GM20000 (cell line): ENCODE data around the gene BBS5.
"Not testable (repeated sequence)": the region's sequence is repeated elsewhere in the genome, so short reads cannot be mapped to it uniquely, and the experiment has no call there.

Experiments used
- DNase-seq: peaks from one replicate; pipeline ENCODE4 v3.0.0; 2012; ENCODE audit warnings: low spot score
- CTCF ChIP-seq: IDR thresholded peaks from 2 replicates; pipeline ENCODE4 v1.5.1; 2012; ENCODE audit warnings: mild to moderate bottlenecking, control low read depth; ENCODE audit errors: extremely low read depth, missing control alignments

The BBS5 gene

GRCh38 chr2:169509298-169509885 is 30.1 kb downstream of the BBS5 start, which contains the start of gene KLHL41:
Gene KLHL41, plus strand, starts transcription at chr2:169509702. Its CDS starts 77 bp downstream, at chr2:169509779.
- TF ChIP-seq CTCF = no peak
- DNase-seq = no peak

GRCh38 chr2:169509955-169510354 is 30.7 kb downstream of the BBS5 start:
- no peak for TF ChIP-seq CTCF
- no peak for DNase-seq

- no peak for DNase-seq
- no peak for TF ChIP-seq CTCF
Observed at GRCh38 chr2:169510496-169510895, 31.2 kb downstream of the BBS5 start.

- no peak for DNase-seq
- TF ChIP-seq CTCF = no peak
Observed at GRCh38 chr2:169511818-169512217, 32.5 kb downstream of the BBS5 start.

- DNase-seq = no peak
- no peak for TF ChIP-seq CTCF
Observed at GRCh38 chr2:169512525-169512924, 33.2 kb downstream of the BBS5 start.

- DNase-seq = no peak
- TF ChIP-seq CTCF = no peak
Observed at GRCh38 chr2:169513094-169513493, 33.8 kb downstream of the BBS5 start.

- no peak for DNase-seq
Observed at GRCh38 chr2:169513926-169514325, 34.6 kb downstream of the BBS5 start.

GRCh38 chr2:169514758-169515157 is 35.5 kb downstream of the BBS5 start:
- DNase-seq = not testable (repeated sequence)

More at GRCh38 chr2:169513926-169514325, 34.6 kb downstream of the BBS5 start:
- no peak for TF ChIP-seq CTCF

GRCh38 chr2:169516488-169516995 is 37.2 kb downstream of the BBS5 start:
- DNase-seq = not testable (repeated sequence)
